DND-41 (cell line): Measurements from ENCODE around the gene PKDCC.

Experiments
- EZH2 ChIP-seq: IDR thresholded peaks from 3 replicates; pipeline ENCODE4 v1.6.1; 2012; ENCODE audit warnings: borderline replicate concordance, low read depth, mild to moderate bottlenecking, moderate library complexity, low read length, inconsistent platforms; ENCODE audit not compliant: severe bottlenecking
- TF ChIP-seq, protein P1 (sequence below): IDR thresholded peaks from 2 replicates; pipeline ENCODE4 v1.5.1; 2012; ENCODE audit warnings: borderline replicate concordance, low read length, moderate library complexity, mild to moderate bottlenecking; ENCODE audit not compliant: poor library complexity, severe bottlenecking; ENCODE audit errors: extremely low read depth

DNA sequence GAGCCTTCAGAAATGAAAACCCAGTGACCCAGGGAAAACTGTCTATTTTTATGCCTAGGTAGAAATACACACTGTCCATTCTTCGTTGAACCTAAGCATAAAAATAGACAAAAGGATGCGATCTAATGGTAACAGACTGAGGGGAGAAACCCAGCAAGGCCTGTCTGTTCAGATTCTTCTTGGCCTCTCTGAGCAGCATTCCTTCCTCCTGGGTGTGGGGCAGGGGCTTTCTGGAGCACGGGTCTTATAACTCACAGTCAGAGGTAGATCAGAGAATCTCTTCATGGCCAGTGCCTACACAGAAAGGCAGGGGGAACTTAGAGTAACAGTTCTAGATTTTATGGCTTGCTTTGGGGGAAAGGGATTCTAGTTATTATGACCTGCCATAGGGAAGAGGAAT, 56.0 kb downstream of the PKDCC start:
- TF ChIP-seq, protein P1, sequence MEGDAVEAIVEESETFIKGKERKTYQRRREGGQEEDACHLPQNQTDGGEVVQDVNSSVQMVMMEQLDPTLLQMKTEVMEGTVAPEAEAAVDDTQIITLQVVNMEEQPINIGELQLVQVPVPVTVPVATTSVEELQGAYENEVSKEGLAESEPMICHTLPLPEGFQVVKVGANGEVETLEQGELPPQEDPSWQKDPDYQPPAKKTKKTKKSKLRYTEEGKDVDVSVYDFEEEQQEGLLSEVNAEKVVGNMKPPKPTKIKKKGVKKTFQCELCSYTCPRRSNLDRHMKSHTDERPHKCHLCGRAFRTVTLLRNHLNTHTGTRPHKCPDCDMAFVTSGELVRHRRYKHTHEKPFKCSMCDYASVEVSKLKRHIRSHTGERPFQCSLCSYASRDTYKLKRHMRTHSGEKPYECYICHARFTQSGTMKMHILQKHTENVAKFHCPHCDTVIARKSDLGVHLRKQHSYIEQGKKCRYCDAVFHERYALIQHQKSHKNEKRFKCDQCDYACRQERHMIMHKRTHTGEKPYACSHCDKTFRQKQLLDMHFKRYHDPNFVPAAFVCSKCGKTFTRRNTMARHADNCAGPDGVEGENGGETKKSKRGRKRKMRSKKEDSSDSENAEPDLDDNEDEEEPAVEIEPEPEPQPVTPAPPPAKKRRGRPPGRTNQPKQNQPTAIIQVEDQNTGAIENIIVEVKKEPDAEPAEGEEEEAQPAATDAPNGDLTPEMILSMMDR: no peak
- TF ChIP-seq EZH2: no peak
